Suprapubic skin (tissue), 4 donors: ENCODE data around the gene PACRG. TPM values are rescaled to one million over a fixed set of nuclear protein-coding genes. Genes with fewer than 3 reads are reported as not detected.

Experiments
- DNase-seq, 2 donors: peaks; one replicate each; pipeline ENCODE4 v3.0.0-alpha.2; 2019; ENCODE audit warnings: low spot score in 2 of 2
- H3K27ac ChIP-seq: fragments of 200-600 bp; sonication (generic); one replicate; pipeline ENCODE4 v1.5.1; 2019
- H3K27me3 ChIP-seq: fragments of 200-600 bp; sonication (generic); one replicate; pipeline ENCODE4 v1.5.1; 2019
- H3K36me3 ChIP-seq: fragments of 200-600 bp; sonication (generic); one replicate; pipeline ENCODE4 v1.5.1; 2019
- H3K4me1 ChIP-seq: fragments of 200-600 bp; sonication (generic); one replicate; pipeline ENCODE4 v1.5.1; 2019
- H3K4me3 ChIP-seq: fragments of 200-600 bp; sonication (generic); one replicate; pipeline ENCODE4 v1.5.1; 2019; ENCODE audit warnings: mild to moderate bottlenecking
- H3K9me3 ChIP-seq: fragments of 200-600 bp; sonication (generic); one replicate; pipeline ENCODE4 v1.5.1; 2019
- EP300 ChIP-seq: sonication (generic); formaldehyde crosslinking; IDR thresholded peaks from one replicate; pipeline ENCODE4 v1.6.1; 2017; ENCODE audit warnings: antibody characterized with exemption
- POLR2A ChIP-seq, 2 donors: fragments of 450-650 bp; IDR thresholded peaks; one replicate each; pipeline ENCODE4 v1.6.1; 2017; ENCODE audit warnings: antibody characterized with exemption in 2 of 2, mild to moderate bottlenecking in 2 of 2, moderate library complexity in 2 of 2
- POLR2AphosphoS5 ChIP-seq, 3 donors: sonication (generic); formaldehyde crosslinking; IDR thresholded peaks; one replicate each; pipeline ENCODE4 v1.6.1; 2017; ENCODE audit warnings: antibody characterized with exemption in 3 of 3
- WGBS: methylation state at CpG from one replicate; pipeline ENCODE4 v1.1.5; 2018; 5-methylcytosine and 5-hydroxymethylcytosine counted together
- total RNA-seq, 4 donors: library from RNA; depleted of rRNA; stranded (reverse); fragments of >200 nt; gene quantifications; one replicate each; pipeline ENCODE4 v1.1.0, GENCODE V29; 2016
- TF ChIP-seq, protein P1 (sequence below), 2 donors: fragments of 200-600 bp in 1 of 2; fragments of 450-650 bp in 1 of 2; sonication (generic) in 1 of 2; IDR thresholded peaks; one replicate each; pipeline ENCODE4 v1.5.1; 2016 to 2019; ENCODE audit warnings: antibody characterized with exemption in 2 of 2, mild to moderate bottlenecking in 1 of 2, moderate library complexity in 1 of 2

The PACRG gene
- total RNA-seq, 4 donors from 2014 or later = 1.1 to 2.3 (median 2.0) TPM

DNA sequence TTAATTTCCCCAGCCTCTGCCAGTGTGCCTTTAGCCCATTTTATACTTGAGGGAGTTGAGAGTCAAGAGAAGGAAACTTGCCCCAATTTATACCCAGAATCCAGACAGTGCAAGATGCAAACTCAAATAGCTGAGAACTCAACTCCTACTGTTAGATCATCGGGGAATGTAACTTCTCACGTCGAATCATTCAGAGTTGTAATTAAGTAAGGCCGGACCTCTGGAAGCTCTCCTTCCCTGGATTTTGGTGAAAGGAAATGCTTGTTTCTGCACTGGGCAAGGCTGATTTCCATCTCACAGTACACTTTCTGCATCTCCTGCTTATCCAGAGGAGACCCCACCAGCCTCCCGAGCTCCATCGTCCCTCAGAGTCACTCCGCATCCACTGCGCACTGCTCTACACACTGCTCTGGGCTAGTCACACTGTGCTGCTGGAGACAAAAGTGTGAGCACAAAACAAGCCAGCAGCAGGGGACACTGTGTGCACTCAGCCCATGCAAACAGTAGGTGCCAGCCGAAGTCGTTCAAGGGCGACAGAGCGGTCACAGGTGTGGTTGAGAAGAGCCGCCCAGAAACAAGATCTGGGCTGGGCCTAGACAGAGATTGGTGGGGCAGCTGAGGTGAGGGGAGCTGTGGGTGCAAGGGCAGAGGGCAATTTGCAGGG, 536.4 kb downstream of the PACRG start:
- TF ChIP-seq EP300 = no peak
- TF ChIP-seq, protein P1, sequence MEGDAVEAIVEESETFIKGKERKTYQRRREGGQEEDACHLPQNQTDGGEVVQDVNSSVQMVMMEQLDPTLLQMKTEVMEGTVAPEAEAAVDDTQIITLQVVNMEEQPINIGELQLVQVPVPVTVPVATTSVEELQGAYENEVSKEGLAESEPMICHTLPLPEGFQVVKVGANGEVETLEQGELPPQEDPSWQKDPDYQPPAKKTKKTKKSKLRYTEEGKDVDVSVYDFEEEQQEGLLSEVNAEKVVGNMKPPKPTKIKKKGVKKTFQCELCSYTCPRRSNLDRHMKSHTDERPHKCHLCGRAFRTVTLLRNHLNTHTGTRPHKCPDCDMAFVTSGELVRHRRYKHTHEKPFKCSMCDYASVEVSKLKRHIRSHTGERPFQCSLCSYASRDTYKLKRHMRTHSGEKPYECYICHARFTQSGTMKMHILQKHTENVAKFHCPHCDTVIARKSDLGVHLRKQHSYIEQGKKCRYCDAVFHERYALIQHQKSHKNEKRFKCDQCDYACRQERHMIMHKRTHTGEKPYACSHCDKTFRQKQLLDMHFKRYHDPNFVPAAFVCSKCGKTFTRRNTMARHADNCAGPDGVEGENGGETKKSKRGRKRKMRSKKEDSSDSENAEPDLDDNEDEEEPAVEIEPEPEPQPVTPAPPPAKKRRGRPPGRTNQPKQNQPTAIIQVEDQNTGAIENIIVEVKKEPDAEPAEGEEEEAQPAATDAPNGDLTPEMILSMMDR (IDR thresholded peaks at IDR 0.05) = no peak
- TF ChIP-seq POLR2A (IDR thresholded peaks at IDR 0.05) = no peak
- no peak for TF ChIP-seq POLR2AphosphoS5 (IDR thresholded peaks at IDR 0.05)
- 81% methylated on average over 12 of the region's 13 CpGs for WGBS
- no peaks in the 10 kb centered on the region for H3K36me3 ChIP-seq
- no peaks in the 10 kb centered on the region for H3K9me3 ChIP-seq
- H3K4me3 ChIP-seq = no peak overlapping the region
- no peak overlapping the region for H3K27ac ChIP-seq
- H3K27me3 ChIP-seq = no peaks in the 10 kb centered on the region
- peaks cover 17% of the 10 kb centered on the region for H3K4me1 ChIP-seq
- no peak for DNase-seq

DNA sequence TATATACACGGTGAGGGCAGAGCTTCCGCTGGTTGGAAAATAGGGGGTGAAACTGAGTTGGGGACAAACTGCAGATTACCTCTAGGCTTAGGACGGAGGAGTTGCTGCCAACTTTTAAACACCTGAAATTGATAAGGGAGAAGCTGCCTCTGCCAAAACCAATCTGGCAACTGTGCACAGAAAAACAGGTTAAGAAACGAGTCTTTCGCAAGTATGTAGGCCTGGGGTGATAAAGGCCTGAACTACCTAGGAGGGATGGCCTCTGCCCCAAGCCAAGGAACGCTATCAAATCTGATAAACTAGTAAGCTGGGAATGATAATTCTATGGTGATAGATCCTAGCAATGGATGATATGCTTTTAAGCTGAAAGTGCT, 536.9 kb downstream of the PACRG start:
- no peaks in the 10 kb centered on the region for H3K9me3 ChIP-seq
- no peak overlapping the region for H3K4me3 ChIP-seq
- no peaks in the 10 kb centered on the region for H3K27me3 ChIP-seq
- TF ChIP-seq POLR2AphosphoS5 (IDR thresholded peaks at IDR 0.05) = no peak
- no peak for TF ChIP-seq POLR2A (IDR thresholded peaks at IDR 0.05)
- TF ChIP-seq, protein P1 (IDR thresholded peaks at IDR 0.05) = no peak
- TF ChIP-seq EP300 = no peak
- H3K27ac ChIP-seq = no peak overlapping the region
- H3K4me1 ChIP-seq = peaks cover 16% of the 10 kb centered on the region
- WGBS = 49% methylated on average over 6 of the region's 6 CpGs
- H3K36me3 ChIP-seq = no peaks in the 10 kb centered on the region
- DNase-seq = no peak

DNA sequence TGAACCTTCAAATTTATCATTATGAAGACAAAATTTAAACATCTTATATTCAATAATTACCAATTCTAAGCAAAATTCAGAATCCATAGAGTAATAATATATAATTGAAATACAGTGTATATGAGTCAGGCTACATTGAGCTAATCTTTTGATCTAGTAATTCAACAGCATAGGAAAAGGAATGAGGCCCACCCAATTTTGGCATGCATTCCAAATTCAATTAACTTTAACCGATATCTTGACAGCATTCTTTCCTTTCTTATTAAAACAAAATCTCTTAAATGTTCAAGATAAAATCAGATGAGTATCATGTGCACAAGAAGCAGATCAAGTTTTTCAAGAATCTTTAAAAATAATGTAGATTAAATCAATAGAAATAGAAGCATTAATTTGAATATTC, 553.9 kb downstream of the PACRG start:
- Histone ChIP-seq H3K36me3 (no peaks in the 10 kb centered on the region), H3K4me1 (no peaks in the 10 kb centered on the region), H3K27me3 (no peaks in the 10 kb centered on the region), H3K4me3 (no peak overlapping the region), H3K9me3 (peaks cover 5% of the 10 kb centered on the region), H3K27ac (no peak overlapping the region)
- WGBS = 48% methylated on average over 1 of the region's 1 CpG
- TF ChIP-seq EP300 = no peak
- no peak for TF ChIP-seq POLR2AphosphoS5 (IDR thresholded peaks at IDR 0.05)
- TF ChIP-seq, protein P1 (IDR thresholded peaks at IDR 0.05) = no peak
- no peak for TF ChIP-seq POLR2A (IDR thresholded peaks at IDR 0.05)
- DNase-seq = no peak

DNA sequence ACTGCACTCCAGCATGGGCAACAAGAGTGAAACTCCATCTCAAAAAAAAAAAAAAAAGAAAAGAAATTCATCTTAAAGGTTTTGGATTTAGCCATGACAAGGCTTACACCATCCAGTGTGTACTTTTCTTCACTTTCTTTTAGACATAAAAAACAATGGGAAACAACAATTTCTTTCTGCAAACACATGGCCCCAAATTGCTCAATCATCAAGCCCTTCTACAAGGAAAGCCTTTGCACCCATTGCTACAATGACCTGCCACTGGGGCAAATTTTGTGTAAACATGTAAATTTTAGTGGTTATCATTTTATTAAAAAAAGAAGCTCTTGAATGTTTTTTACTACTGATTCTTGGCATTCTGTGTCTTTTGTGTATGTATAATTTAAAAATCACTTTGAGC, 554.9 kb downstream of the PACRG start:
- Histone ChIP-seq H3K9me3 (peaks cover 4% of the 10 kb centered on the region), H3K27ac (no peak overlapping the region), H3K36me3 (no peaks in the 10 kb centered on the region), H3K4me3 (no peak overlapping the region), H3K4me1 (no peaks in the 10 kb centered on the region), H3K27me3 (no peaks in the 10 kb centered on the region)
- TF ChIP-seq, protein P1 (IDR thresholded peaks at IDR 0.05) = no peak
- TF ChIP-seq EP300 (no peak), POLR2AphosphoS5 (IDR thresholded peaks at IDR 0.05) (no peak), POLR2A (IDR thresholded peaks at IDR 0.05) (no peak)
- no peak for DNase-seq

DNA sequence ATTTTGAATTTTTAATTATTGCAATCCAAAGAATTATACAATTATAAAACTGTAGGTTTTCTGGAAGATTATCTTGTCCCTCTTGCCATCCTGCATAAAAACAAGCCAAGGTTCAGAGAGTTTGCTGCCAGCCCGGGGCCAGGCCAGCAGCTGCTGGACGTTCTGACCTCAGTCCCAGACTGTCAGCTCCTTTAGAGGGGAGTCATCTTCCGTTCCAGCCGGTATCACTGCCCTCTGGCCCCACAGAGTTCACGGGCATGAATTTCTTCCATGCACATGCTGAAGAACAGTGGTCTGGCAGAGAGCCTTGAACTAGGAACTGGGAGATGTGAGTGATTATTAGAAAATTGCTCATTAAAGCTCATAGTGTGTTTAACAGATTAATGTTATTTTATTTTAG, 556.4 kb downstream of the PACRG start:
- Histone ChIP-seq H3K9me3 (no peaks in the 10 kb centered on the region), H3K27ac (no peak overlapping the region), H3K4me1 (no peaks in the 10 kb centered on the region), H3K36me3 (no peaks in the 10 kb centered on the region), H3K4me3 (no peak overlapping the region), H3K27me3 (no peaks in the 10 kb centered on the region)
- no peak for DNase-seq
- TF ChIP-seq, protein P1 (IDR thresholded peaks at IDR 0.05) = no peak
- no peak for TF ChIP-seq POLR2AphosphoS5 (IDR thresholded peaks at IDR 0.05)
- TF ChIP-seq EP300 = no peak
- no peak for TF ChIP-seq POLR2A (IDR thresholded peaks at IDR 0.05)
- WGBS = 67% methylated on average over 5 of the region's 5 CpGs
